ENCODE data around the gene TRMO. TPM values are rescaled to one million over a fixed set of nuclear protein-coding genes. Genes with fewer than 3 reads are reported as not detected.
"Not testable (repeated sequence)": the region's sequence is repeated elsewhere in the genome, so short reads cannot be mapped to it uniquely, and the experiment has no call there.

The TRMO gene
- total RNA-seq, 5 donors from 2014 or later (not counting 1 experiment from before 2014, with no cell fraction given), result 38.8 to 47.4 (median 44.7) TPM

GRCh38 chr9:97956331-97956730, 34.0 kb upstream of the TRMO start:
- Histone ChIP-seq H3K36me3 (ENCODE audit: control insufficient read depth in 2 of 2, extremely low read depth in 1 of 2, insufficient read depth in 1 of 2, low read length in 1 of 2) (no peaks in the 10 kb centered on the region), H3K27me3 (replicated peaks in 1 of 2; ENCODE audit: control insufficient read depth in 2 of 2, extremely low read depth in 1 of 2, insufficient read depth in 2 of 2, low read length in 1 of 2) (no peaks in the 10 kb centered on the region), H3K4me1 (ENCODE audit: control insufficient read depth in 1 of 2, extremely low read depth in 1 of 2, insufficient read depth in 2 of 2, low read length in 2 of 2) (no peaks in the 10 kb centered on the region), H3K4me3 (ENCODE audit: control insufficient read depth in 1 of 2, extremely low read depth in 1 of 2, low read length in 1 of 2) (no peak overlapping the region), H3K27ac (ENCODE audit: low read length) (no peak overlapping the region), H3K9me3 (no peaks in the 10 kb centered on the region)
- ChIA-PET POLR2A (interaction anchor here in 1 of 2 donors (0.6 kb wide), 1 partner anchor 70 kb away, joined by 3 read pairs; no protein-coding TSS in a partner anchor), CTCF (interaction anchor here (0.6 to 5.7 kb wide), 7 partner anchors 19 to 89 kb away, joined by 3 to 48 read pairs (median 3); partner anchors contain the start of gene TRMO (in 1 of the 2))
- Mint-ChIP-seq H3K27me3 (no peaks in the 10 kb centered on the region), H3K4me1 (peaks cover 2 to 15% (median 5%) of the 10 kb centered on the region in 3 donors), H3K36me3 (no peaks in the 10 kb centered on the region), H3K27ac (no peak overlapping the region), H3K4me3 (no peak overlapping the region), H3K9me3 (no peaks in the 10 kb centered on the region)
- ATAC-seq (replicated peaks in 1 of 4) (no peak), DNase-seq (no peak)

GRCh38 chr9:97954550-97954989, 32.3 kb upstream of the TRMO start:
- CTCF ChIA-PET, result interaction anchor here (1.1 to 5.7 kb wide), 4 partner anchors 11 to 31 kb away, joined by 3 to 48 read pairs (median 6); partner anchors contain the start of gene TRMO (in 1 of the 2)
- Mint-ChIP-seq H3K4me1 (peaks cover 4 to 17% (median 14%) of the 10 kb centered on the region in 3 donors), H3K4me3 (no peak overlapping the region), H3K27me3 (no peaks in the 10 kb centered on the region), H3K27ac (peak overlapping the region in 1 of 2 donors; percentile 25), H3K36me3 (no peaks in the 10 kb centered on the region), H3K9me3 (no peaks in the 10 kb centered on the region)
- no peak overlapping the region for H3K4me3 ChIP-seq (ENCODE audit: control insufficient read depth in 1 of 2, extremely low read depth in 1 of 2, low read length in 1 of 2)
- peaks cover 0 to 5% of the 10 kb centered on the region in 2 experiments for H3K4me1 ChIP-seq (ENCODE audit: control insufficient read depth in 1 of 2, extremely low read depth in 1 of 2, insufficient read depth in 2 of 2, low read length in 2 of 2)
- H3K9me3 ChIP-seq, result no peaks in the 10 kb centered on the region
- H3K27ac ChIP-seq (ENCODE audit: low read length), result no peak overlapping the region
- H3K36me3 ChIP-seq (ENCODE audit: control insufficient read depth in 2 of 2, extremely low read depth in 1 of 2, insufficient read depth in 1 of 2, low read length in 1 of 2), result no peaks in the 10 kb centered on the region
- POLR2A ChIA-PET, result interaction anchor here in 1 of 2 donors (0.6 to 0.7 kb wide), 2 partner anchors 47 to 69 kb away, joined by 3 read pairs; no protein-coding TSS in a partner anchor
- ATAC-seq (replicated peaks in 1 of 4) (peak; percentile 88 to 95 (median 91)), DNase-seq (peak; percentile 16 to 80 (median 43))
- peaks cover 0 to 5% of the 10 kb centered on the region in 2 experiments for H3K27me3 ChIP-seq (replicated peaks in 1 of 2; ENCODE audit: control insufficient read depth in 2 of 2, extremely low read depth in 1 of 2, insufficient read depth in 2 of 2, low read length in 1 of 2)

- H3K36me3 ChIP-seq (ENCODE audit: control insufficient read depth in 2 of 2, extremely low read depth in 1 of 2, insufficient read depth in 1 of 2, low read length in 1 of 2); H3K27me3 Mint-ChIP-seq; H3K36me3 Mint-ChIP-seq; H3K9me3 ChIP-seq; H3K27ac Mint-ChIP-seq; H3K4me1 ChIP-seq (ENCODE audit: control insufficient read depth in 1 of 2, extremely low read depth in 1 of 2, insufficient read depth in 2 of 2, low read length in 2 of 2); H3K4me3 ChIP-seq (ENCODE audit: control insufficient read depth in 1 of 2, extremely low read depth in 1 of 2, low read length in 1 of 2); H3K4me3 Mint-ChIP-seq; H3K27ac ChIP-seq (ENCODE audit: low read length); H3K9me3 Mint-ChIP-seq; H3K27me3 ChIP-seq (replicated peaks in 1 of 2; ENCODE audit: control insufficient read depth in 2 of 2, extremely low read depth in 1 of 2, insufficient read depth in 2 of 2, low read length in 1 of 2): not testable (repeated sequence)
- DNase-seq, result peak in 25 of 35 experiments; percentile 6 to 40 (median 21)
- ATAC-seq (replicated peaks in 1 of 4), result peak in 3 of 4 experiments; percentile 41 to 73 (median 61)
- ChIA-PET CTCF (interaction anchor here in 1 of 2 donors (0.5 to 1.4 kb wide), 2 partner anchors 13 to 26 kb away, joined by 4 to 5 read pairs; partner anchors contain the start of gene HEMGN), POLR2A (interaction anchor here in 1 of 2 donors (0.6 kb wide), 1 partner anchor 10 kb away, joined by 3 read pairs; no protein-coding TSS in a partner anchor)
- peaks cover 4 to 17% (median 7%) of the 10 kb centered on the region in 3 donors for H3K4me1 Mint-ChIP-seq
- WGBS (ENCODE audit: insufficient coverage), result 82% methylated on average over 4 of the region's 5 CpGs
These were observed 28.6 kb upstream of the TRMO start for GRCh38 chr9:97950873-97951272.

GRCh38 chr9:97947094-97947493, 24.8 kb upstream of the TRMO start:
- H3K9me3 ChIP-seq; H3K27ac Mint-ChIP-seq; H3K4me3 ChIP-seq (ENCODE audit: control insufficient read depth in 1 of 2, extremely low read depth in 1 of 2, low read length in 1 of 2); H3K4me1 ChIP-seq (ENCODE audit: control insufficient read depth in 1 of 2, extremely low read depth in 1 of 2, insufficient read depth in 2 of 2, low read length in 2 of 2); ATAC-seq (replicated peaks in 1 of 4); H3K36me3 ChIP-seq (ENCODE audit: control insufficient read depth in 2 of 2, extremely low read depth in 1 of 2, insufficient read depth in 1 of 2, low read length in 1 of 2); CTCF ChIA-PET; H3K4me3 Mint-ChIP-seq; DNase-seq; H3K36me3 Mint-ChIP-seq; POLR2A ChIA-PET; H3K27me3 Mint-ChIP-seq; H3K9me3 Mint-ChIP-seq; H3K27ac ChIP-seq (ENCODE audit: low read length); H3K27me3 ChIP-seq (replicated peaks in 1 of 2; ENCODE audit: control insufficient read depth in 2 of 2, extremely low read depth in 1 of 2, insufficient read depth in 2 of 2, low read length in 1 of 2): not testable (repeated sequence)
- peaks cover 0 to 13% (median 4%) of the 10 kb centered on the region in 3 donors for H3K4me1 Mint-ChIP-seq
- no CpG with 5 or more reads among the region's 2 CpGs for WGBS (ENCODE audit: insufficient coverage)

GRCh38 chr9:97945470-97945869, 23.2 kb upstream of the TRMO start:
- H3K4me1 ChIP-seq (ENCODE audit: control insufficient read depth in 1 of 2, extremely low read depth in 1 of 2, insufficient read depth in 2 of 2, low read length in 2 of 2); H3K27ac ChIP-seq (ENCODE audit: low read length); H3K27me3 Mint-ChIP-seq; CTCF ChIA-PET; POLR2A ChIA-PET; H3K4me3 Mint-ChIP-seq; H3K9me3 Mint-ChIP-seq; H3K36me3 Mint-ChIP-seq; H3K36me3 ChIP-seq (ENCODE audit: control insufficient read depth in 2 of 2, extremely low read depth in 1 of 2, insufficient read depth in 1 of 2, low read length in 1 of 2); H3K27ac Mint-ChIP-seq; ATAC-seq (replicated peaks in 1 of 4); H3K27me3 ChIP-seq (replicated peaks in 1 of 2; ENCODE audit: control insufficient read depth in 2 of 2, extremely low read depth in 1 of 2, insufficient read depth in 2 of 2, low read length in 1 of 2); H3K9me3 ChIP-seq; DNase-seq; H3K4me3 ChIP-seq (ENCODE audit: control insufficient read depth in 1 of 2, extremely low read depth in 1 of 2, low read length in 1 of 2); H3K4me1 Mint-ChIP-seq: not testable (repeated sequence)
- no CpG with 5 or more reads among the region's 2 CpGs for WGBS (ENCODE audit: insufficient coverage)

- Mint-ChIP-seq H3K27me3 (peaks cover 0 to 2% of the 10 kb centered on the region in 2 donors), H3K9me3 (no peaks in the 10 kb centered on the region), H3K36me3 (no peaks in the 10 kb centered on the region), H3K4me3 (no peak overlapping the region), H3K4me1 (no peaks in the 10 kb centered on the region), H3K27ac (no peak overlapping the region)
- Histone ChIP-seq H3K4me1 (ENCODE audit: control insufficient read depth in 1 of 2, extremely low read depth in 1 of 2, insufficient read depth in 2 of 2, low read length in 2 of 2) (no peaks in the 10 kb centered on the region), H3K9me3 (no peaks in the 10 kb centered on the region), H3K27ac (ENCODE audit: low read length) (no peak overlapping the region), H3K27me3 (replicated peaks in 1 of 2; ENCODE audit: control insufficient read depth in 2 of 2, extremely low read depth in 1 of 2, insufficient read depth in 2 of 2, low read length in 1 of 2) (no peaks in the 10 kb centered on the region), H3K4me3 (ENCODE audit: control insufficient read depth in 1 of 2, extremely low read depth in 1 of 2, low read length in 1 of 2) (no peak overlapping the region), H3K36me3 (ENCODE audit: control insufficient read depth in 2 of 2, extremely low read depth in 1 of 2, insufficient read depth in 1 of 2, low read length in 1 of 2) (no peaks in the 10 kb centered on the region)
- WGBS (ENCODE audit: insufficient coverage), result no CpG with 5 or more reads among the region's 3 CpGs
- ATAC-seq (replicated peaks in 1 of 4) (no peak), DNase-seq (no peak)
- ChIA-PET POLR2A (interaction anchor here in 1 of 2 donors (0.6 kb wide), 1 partner anchor 38 kb away, joined by 4 read pairs; no protein-coding TSS in a partner anchor), CTCF (interaction anchor here in 1 of 2 donors (0.6 to 0.9 kb wide), 3 partner anchors 9 to 53 kb away, joined by 3 read pairs; no protein-coding TSS in a partner anchor)
These were observed 22.3 kb upstream of the TRMO start for GRCh38 chr9:97944612-97945011.

Measured in T-cell (primary cell).